Stimulated activated CD4-positive, alpha-beta T cell treated with anti-CD3 and anti-CD28 coated beads, Interleukin-1b, Interleukin-23, amount 100 ng/mL, for 48 hours (primary cell): ENCODE data around the gene SCYL3.
"Not testable (repeated sequence)": the region's sequence is repeated elsewhere in the genome, so short reads cannot be mapped to it uniquely, and the experiment has no call there.

Source experiments
- DNase-seq: peaks from one replicate; pipeline ENCODE4 v3.0.0-alpha.2; 2020

SCYL3 gene

GRCh38 chr1:169899519-169900217 lies 6.0 kb upstream of the SCYL3 start:
- no peak for DNase-seq

DNA sequence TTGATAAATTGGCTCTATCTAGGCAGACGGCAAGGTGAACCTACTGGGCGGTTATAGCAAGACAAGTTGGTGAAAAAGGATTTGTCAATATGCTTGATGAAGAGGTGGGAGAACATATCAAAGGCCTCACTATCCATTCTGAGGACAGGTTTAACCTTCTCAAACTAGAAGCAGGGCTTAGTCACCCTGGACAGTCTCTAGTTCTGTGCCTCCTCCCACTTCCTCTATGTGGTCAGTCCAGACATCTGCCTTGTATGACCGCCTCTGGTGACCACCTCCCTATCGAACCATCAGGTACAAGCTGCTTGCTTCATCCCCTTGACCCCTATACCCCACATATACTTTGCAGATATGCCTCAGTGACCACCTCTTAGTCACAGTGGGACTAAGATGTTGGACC lies 2.3 kb upstream of the SCYL3 start:
- DNase-seq = no peak

- no peak for DNase-seq
These were observed 889 bp upstream of the SCYL3 start for GRCh38 chr1:169894424-169895145.

GRCh38 chr1:169892927-169893644 lies 610 bp downstream of the SCYL3 start:
- DNase-seq = no peak

GRCh38 chr1:169892176-169892926 lies 1.3 kb downstream of the SCYL3 start:
- no peak for DNase-seq

DNA sequence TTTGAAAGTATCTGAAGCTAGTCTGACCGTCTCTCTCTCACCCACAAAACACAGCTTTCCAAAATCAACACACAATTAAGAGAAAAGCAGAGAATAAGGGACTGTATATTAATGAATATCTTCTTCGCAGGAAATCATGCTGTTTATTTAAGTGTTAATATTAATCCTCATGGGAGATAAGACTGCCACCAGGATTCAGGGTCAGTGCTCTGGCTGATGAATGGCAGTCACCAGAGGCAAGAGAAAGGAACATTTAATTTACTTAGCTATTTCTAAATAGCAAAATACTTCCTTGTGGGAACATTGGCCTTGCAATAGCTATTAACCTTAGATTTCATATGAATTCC lies 2.2 kb downstream of the SCYL3 start:
- DNase-seq = no peak

DNA sequence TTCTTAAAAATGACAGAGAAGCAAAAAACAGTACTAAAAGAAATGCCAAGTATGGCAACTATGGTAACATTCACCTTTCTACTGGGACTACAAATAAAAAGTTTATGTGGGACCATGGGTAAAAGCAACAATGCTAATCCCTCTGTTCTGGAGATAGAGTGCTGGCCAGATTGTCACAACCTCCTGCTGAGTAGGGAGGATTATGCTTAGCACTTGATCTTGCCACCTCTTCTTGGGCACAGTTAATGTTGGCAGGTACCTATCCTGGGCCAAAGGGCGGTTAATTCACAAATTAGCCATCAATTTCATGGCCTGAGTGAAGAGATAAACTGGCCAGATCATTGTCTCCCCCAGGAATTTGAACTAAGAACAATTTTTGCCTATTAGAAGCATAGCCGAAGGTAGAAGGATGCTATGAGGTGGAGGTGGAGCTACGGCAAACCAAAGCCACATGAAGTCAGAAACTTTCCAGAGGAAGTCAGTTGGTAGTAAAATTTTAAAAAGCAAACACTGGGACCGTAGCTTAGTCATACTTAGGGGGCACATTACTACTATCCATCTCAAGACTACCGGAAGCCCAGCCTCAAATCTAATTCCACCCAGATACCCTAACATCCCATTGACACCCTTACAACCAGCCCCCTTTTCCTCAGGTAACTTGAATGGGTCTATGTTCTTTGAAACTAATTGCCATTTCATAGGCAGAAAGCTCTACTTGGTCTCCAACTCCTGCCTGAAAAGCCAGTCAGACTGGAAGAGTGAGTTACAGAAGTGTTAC lies 2.7 kb downstream of the SCYL3 start:
- DNase-seq = peak; percentile 29

DNA sequence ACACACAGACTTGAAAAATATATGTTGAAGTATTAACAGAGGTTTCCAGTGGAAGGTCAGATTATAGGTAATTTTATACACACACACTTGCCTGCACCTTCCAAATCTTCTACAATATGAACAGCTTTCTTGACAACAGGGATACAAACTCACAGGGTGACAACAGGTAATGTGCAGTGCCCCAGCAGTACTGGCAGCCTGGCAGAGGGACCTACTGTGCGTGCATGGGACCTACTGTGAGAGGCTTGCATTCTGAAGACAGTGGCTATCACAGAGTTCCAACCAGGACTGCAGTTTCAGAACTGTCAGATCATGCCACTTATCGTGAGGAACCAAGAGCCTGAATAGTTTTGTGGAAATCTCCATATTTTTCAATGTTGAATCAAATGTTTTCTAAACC lies 3.8 kb downstream of the SCYL3 start:
- no peak for DNase-seq

DNA sequence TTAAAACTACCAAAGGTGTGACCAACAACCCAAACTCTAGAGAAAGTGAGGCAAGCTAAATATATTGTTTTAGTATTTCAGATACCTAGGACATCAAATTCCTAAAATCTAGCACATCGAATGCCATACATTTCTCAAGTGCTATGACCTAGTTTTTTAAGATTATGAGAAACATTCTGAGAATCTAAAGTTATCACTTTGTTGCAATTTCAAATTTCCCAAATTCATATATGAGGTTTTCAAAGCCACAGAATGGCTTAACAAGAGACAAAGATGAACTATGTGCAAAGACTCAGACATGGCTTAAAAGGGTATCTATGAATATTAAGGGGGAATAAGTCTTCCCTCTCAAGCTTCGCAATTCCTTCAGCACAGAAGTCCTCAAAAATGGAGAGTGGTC lies 6.8 kb downstream of the SCYL3 start:
- DNase-seq = no peak

GRCh38 chr1:169886422-169886821 lies 7.3 kb downstream of the SCYL3 start:
- no peak for DNase-seq

DNA sequence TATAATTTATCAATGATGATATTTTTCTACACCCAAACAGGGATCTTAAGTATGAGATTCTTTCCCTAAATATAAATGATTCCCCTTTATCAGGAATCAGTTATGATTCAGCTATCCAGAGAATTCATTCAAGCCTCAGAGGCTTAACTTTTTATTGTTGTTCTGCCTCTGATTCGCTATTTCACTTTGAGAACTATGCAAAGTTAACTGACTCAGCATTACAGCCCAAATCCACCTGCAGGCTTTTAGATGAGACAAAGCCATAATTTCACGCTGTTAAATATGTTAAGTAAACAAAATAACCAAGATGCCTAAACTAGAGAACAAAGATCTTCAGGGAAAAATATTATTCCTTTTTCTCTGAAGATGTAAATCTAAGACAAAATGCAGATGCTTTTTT lies 8.5 kb downstream of the SCYL3 start:
- DNase-seq = no peak

DNA sequence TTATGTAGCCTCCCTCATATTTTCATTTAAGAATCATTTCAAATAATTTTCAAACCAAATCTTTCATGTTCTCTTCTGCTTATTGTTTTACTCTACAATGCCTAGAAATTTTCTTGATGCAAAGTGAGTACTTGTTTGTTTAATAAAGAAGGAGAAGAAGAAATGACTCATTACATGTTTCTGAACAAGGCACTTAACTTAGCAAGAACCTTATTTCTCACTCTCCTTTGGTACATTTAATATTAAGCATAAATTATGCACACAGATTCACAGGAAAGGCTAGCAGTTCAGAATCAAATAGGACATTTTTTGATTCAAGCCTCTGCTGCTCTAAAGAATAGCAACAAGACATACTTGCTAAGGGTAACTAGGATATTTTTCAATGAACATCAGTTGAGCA lies 9.1 kb downstream of the SCYL3 start:
- DNase-seq = no peak

DNA sequence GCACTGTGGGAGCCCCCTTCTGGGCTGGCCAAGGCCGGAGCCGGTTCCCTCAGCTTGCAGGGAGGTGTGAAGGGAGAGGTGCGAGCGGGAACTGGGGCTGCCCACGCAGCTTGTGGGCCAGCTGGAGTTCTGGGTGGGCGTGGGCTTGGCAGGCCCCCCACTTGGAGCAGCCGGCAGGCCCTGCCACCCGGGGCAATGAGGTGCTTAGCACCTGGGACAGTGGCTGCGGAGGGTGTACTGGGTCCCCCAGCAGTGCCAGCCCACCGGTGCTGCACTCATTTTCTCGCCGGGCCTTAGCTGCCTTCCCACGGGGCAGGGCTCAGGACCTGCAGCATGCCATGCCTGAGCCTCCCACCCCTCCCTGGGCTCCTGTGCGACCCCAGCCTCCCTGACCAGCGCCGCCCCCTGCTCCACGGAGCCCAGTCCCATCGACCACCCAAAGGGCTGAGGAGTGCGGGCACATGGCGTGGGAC lies 11.6 kb downstream of the SCYL3 start:
- DNase-seq = no peak

- no peak for DNase-seq
These were observed 14.5 kb downstream of the SCYL3 start for GRCh38 chr1:169879034-169879840.

DNA sequence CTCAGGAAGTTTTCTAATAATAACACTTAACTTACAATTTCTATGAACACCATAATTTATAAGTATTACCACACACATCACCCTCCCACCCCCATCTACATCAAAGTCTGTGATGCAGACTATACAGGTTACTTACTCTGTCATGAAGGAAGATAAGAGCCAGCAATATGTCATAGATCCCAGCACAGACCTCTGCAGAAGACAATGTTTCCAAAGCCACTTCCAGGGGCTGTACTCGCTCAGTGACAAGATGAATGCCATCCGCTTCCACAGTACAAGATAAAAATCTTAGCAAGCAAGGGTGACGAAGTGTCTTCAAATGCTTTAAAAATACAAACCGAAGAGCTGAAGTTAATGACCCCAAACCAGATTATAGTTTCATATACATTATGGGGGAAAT lies 15.2 kb downstream of the SCYL3 start:
- no peak for DNase-seq

DNA sequence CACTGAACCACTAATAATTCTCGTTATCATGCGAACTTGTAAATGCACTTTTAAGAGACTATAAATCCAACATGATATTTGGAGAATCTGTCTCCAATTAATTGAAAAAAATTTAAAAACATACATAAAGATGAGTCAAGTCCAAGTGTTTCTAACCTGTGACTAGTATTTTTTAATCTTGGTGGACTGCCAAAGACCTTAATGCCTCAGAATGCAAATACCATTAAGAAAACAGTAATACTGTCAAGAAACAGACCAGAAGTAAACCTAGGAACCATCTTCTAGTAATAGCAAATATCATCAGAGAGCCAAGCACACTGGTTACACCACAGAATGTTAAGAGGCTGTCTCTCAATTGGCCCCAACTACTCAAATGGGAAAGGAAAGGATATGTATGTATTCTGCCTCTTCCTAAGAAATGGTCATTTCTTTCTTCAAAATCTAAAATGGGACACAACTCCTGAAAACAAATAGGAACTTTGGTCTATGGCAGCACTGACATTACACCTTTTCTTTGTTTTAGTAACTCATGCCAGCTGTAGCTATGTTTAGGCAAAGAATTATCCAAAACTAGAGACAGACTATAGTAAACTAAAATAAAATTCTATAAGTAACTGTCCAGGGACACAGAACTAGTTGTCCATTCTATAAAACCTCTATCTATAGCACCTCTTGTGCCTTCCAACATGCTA lies 15.8 kb downstream of the SCYL3 start:
- no peak for DNase-seq

DNA sequence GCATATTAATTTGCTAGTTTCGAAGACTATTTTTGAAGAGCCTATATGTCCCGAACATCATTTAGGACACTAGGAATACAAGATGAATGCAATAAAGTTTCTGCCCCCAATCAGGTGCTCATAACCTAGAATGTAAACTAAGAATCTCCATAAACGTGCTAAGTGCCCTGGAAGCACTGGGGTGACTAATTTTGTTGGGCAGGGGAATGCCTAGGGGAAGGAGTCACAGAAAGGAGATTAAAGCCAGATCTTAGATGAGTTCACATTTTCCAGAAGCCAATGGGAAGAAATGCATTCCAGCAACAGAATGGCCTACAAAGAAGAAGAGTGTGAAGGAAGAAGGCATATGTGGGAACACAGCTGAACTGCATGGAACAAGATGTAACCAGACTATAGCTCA lies 19.5 kb downstream of the SCYL3 start:
- DNase-seq = no peak

DNA sequence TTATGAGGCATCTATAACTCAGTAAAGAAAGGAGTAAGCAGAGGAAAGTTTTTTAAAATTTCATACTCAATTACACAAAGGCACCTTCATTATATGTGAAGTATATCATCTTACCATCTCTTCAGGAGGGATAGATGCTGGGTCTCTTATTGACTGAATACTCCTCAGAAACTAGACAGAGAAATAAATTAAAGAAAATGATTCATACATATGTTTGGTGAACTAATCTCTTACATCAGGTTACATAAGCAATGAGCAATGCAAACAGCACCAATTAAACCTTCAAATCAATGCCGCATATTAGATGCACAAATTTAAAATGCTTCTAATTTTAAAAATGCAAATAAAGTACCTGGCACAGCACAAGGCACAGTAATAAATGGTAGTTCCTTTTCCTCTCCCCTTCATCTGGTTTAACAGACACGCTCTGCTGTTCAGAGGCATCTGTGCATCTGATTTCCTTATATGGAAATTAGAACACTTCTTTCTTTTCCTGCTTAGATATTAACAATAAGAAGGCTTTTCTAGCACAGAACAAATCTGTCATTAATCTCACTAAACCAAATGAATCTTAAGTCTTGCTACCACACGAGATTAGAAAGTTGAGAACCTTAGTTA lies 20.0 kb downstream of the SCYL3 start:
- no peak for DNase-seq

- no peak for DNase-seq
These were observed 20.8 kb downstream of the SCYL3 start for GRCh38 chr1:169872906-169873305.

- not testable (repeated sequence) for DNase-seq
These were observed 21.7 kb downstream of the SCYL3 start for GRCh38 chr1:169871988-169872387.

DNA sequence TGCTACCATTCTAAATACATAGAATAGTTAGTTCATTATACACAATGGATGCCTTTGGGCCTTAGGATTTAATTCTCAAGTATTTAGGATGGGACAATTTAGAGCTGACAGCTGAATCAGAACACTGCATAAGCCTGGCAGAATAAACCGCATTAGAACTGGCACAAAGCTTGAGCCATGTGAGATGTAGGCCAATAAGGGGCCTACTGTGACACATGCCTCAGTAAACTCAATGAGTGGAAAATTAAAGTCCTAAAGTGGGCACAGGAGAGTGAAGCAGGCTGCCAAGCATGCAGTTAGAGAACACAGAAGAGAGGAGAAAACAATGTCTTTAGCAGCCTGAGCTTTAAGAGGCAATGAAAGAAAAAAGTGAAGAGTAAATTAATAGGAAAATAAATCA lies 24.3 kb downstream of the SCYL3 start:
- no peak for DNase-seq
